ENCODE results near the gene TBC1D5.
"Not testable (repeated sequence)": the region's sequence is repeated elsewhere in the genome, so short reads cannot be mapped to it uniquely, and the experiment has no call there.

TBC1D5 gene

DNA sequence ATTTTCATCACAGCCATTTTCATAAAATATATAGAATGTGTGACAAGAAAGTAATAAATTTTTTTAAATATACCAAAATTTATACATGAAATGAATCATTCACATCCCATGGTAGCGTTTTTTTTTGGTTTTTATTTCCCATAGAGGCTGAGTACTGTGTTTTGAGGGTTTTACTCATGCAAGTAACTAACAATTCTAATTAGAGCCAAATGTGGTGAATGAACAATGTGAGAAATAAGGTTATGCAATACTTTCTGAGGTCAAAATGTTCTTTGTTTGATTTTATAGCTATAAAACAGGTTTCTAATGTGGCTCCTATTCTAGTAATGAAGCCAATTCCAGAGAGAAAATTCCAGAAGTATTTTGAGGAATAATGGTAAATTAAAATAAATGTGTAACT, 386.8 kb downstream of the TBC1D5 start:
- no peak overlapping the region for H3K27ac ChIP-seq
- TF ChIP-seq, protein P1, sequence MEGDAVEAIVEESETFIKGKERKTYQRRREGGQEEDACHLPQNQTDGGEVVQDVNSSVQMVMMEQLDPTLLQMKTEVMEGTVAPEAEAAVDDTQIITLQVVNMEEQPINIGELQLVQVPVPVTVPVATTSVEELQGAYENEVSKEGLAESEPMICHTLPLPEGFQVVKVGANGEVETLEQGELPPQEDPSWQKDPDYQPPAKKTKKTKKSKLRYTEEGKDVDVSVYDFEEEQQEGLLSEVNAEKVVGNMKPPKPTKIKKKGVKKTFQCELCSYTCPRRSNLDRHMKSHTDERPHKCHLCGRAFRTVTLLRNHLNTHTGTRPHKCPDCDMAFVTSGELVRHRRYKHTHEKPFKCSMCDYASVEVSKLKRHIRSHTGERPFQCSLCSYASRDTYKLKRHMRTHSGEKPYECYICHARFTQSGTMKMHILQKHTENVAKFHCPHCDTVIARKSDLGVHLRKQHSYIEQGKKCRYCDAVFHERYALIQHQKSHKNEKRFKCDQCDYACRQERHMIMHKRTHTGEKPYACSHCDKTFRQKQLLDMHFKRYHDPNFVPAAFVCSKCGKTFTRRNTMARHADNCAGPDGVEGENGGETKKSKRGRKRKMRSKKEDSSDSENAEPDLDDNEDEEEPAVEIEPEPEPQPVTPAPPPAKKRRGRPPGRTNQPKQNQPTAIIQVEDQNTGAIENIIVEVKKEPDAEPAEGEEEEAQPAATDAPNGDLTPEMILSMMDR (conservative IDR thresholded peaks at IDR 0.05), result no peak

DNA sequence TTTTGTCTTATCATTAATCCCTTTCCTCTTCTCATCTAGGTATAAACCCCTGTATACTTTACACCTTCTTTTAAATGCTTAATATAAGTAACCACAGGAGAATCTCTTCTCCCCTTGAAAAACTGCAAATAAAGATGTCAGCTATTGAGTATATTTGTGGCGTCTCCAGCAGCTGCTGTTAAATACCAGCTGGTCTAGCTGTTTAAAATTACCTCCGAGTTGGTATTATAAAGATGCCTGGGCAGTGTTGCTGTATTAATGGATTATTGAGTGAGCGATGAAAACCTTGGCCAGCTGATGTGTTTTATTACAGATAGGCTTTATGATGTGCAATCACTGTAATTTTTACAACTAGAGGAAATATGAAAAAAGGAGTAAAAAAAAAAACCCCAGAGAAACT, 388.1 kb downstream of the TBC1D5 start:
- TF ChIP-seq, protein P1 (conservative IDR thresholded peaks at IDR 0.05), result no peak
- H3K27ac ChIP-seq, result no peak overlapping the region

DNA sequence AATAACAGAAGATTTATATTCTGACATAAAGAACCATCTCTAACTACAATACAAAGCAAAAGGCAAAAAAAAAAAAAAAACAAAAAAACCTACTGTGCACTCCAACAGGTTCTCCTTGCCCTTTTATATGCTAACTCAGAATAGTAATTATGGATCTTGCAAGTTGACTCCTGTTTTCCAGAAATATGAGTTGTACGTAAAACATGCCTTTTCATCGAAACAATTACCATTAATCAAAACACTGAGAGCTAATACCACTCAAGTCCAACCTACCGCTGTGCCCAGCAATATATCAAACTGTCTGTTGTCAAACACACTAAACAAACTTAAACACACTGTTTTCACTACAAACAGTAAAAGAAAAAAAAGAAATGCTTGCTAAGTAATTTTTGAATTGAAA, 389.8 kb downstream of the TBC1D5 start:
- TF ChIP-seq, protein P1 (conservative IDR thresholded peaks at IDR 0.05), result no peak
- no peak overlapping the region for H3K27ac ChIP-seq

DNA sequence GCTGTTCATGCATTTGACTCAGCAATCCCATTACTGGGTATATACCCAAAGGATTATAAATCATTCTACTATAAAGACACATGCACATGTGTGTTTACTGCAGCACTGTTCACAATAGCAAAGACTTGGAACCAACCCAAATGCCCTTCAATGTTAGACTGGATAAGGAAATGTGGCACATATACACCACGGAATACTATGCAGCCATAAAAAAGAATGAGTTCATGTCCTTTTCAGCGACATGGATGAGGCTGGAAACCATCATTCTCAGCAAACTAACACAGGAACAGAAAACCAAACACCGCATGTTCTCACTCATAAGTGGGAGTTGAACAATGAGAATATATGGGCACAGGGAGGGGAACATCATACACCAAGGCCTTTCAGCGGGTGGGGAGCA, 391.2 kb downstream of the TBC1D5 start:
- H3K27ac ChIP-seq, result not testable (repeated sequence)

DNA sequence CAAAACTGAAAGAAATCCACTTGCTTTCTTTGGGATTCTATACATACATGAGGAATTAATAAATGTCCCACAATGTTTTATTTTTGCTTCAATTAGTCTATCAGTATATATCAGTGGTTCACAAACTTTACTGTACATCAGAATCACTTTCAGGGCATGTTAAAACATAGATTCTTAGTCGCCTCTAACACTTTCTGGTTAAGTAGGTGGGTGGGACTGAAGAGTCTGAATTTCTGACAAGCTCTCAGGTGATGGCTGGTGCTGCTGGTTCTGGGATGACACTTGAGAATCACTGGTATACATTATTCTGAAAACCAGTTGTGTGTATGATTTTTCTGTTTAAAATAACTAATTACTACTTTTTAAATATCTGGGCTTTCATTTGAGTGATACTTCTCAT, 393.3 kb downstream of the TBC1D5 start:
- TF ChIP-seq, protein P1 (conservative IDR thresholded peaks at IDR 0.05), result no peak
- H3K27ac ChIP-seq, result no peak overlapping the region

DNA sequence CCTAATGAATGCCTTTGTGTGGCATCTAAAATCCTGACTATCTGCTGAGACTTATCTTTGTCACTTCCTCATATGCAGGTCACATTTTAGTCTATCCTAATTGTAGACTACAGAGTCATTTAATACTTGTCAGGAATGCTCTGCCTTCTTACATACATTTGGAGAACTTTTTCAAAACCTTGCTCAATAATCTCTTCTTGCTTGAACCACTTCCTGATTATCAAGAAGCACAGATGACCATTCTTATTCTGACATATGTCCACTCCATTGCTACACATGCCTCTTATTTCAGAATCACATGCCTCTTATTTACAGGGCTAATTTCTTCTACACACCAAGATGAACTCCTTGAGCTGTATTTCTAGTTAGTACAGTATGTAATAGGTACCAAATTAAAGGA, 400.3 kb downstream of the TBC1D5 start:
- no peak overlapping the region for H3K27ac ChIP-seq
- TF ChIP-seq, protein P1 (conservative IDR thresholded peaks at IDR 0.05), result no peak

DNA sequence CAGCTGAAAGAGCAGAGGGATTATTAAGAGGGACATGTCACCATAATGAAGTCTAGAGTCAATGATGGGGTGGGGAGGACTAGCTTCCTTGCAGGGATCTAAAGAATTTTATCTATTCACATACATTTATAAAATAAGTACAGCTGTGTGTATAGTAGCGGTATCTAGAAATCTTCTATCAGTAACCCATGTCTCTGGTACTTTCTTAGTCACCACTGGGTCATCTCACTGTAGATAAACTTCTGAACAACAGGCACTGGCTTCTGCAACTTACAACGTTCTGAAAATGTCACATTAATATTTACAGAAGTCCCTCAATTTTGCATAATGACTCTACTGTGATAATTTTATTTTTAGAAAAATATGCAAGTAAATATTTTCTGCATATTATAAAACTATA, 401.7 kb downstream of the TBC1D5 start:
- TF ChIP-seq, protein P1 (conservative IDR thresholded peaks at IDR 0.05), result no peak
- H3K27ac ChIP-seq, result peak overlapping the region; percentile 71

DNA sequence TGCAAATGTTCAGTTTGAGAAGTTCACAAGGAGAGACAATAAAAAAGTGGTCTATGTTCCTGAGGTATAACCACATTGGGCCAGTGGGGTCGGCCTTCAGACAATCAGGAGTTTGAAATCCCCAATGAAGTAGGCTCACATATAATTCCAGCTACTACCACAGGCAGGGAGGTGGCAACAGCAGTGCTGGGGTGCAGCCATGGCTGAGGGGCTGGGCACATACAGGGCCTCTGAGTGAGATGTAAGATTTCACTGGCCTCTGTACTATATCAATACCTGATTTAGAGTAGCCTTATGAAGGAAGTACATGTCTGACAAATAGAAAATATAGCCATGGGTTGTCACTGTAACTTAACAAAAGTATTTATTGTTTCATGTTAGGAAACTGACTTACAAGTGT, 402.2 kb downstream of the TBC1D5 start:
- H3K27ac ChIP-seq, result peak overlapping the region; percentile 71
- TF ChIP-seq, protein P1 (conservative IDR thresholded peaks at IDR 0.05), result no peak
